K562 (cell line): Measurements from ENCODE around the gene SLC22A23. TPM values are rescaled to one million over a fixed set of nuclear protein-coding genes. Genes with fewer than 3 reads are reported as not detected.

Source experiments
- ATAC-seq: fragments of 200-7000 bp; cut with Tn5 transposase; 3 replicates; pipeline ENCODE4 v1.9.1; 2020; ENCODE audit warnings: moderate library complexity
- BruUV-seq: library from RNA; stranded (reverse); fragments of 400-500 nt; replicated peaks from 2 replicates; lab custom pipeline; 2021; lab: Mats Ljungman, UMichigan
- CTCF ChIA-PET: fragments of 300-600 bp; formaldehyde crosslinking; extraction: SDS; loops from one replicate; lab custom pipeline; 2021; ENCODE audit warnings: low intra/inter-chr PET ratio; lab: Yijun Ruan, JAX
- POLR2A ChIA-PET: fragments of 300-600, 350-650 bp; sonication (Branson Sonifier 250); formaldehyde crosslinking; extraction: SDS; loops from one replicate; lab custom pipeline; 2021; ENCODE audit warnings: antibody characterized with exemption, inconsistent platforms; lab: Yijun Ruan, JAX
- DNase-seq, 4 experiments: peaks; one replicate each; pipeline versions ENCODE4 v3.0.0 to v3.0.0-alpha.2; 2011 to 2018; ENCODE audit warnings: low spot score in 3 of 4, mixed read lengths in 3 of 4; ENCODE audit errors: extremely low read depth in 1 of 4
- FAIRE-seq: peaks from 2 replicates; lab custom pipeline; 2011; peaks lifted over from hg19 to GRCh38; lab: Jason Lieb, UNC
- H2AFZ ChIP-seq: 2 replicates; pipeline ENCODE4 v1.6.0; 2011; ENCODE audit warnings: low read depth, low read length, control low read depth, inconsistent platforms
- H3K27ac ChIP-seq: fragments of 200-600 bp; 3 replicates; pipeline ENCODE4 v1.8.0; 2011; ENCODE audit warnings: low read depth, mild to moderate bottlenecking, control low read depth, inconsistent platforms, low read length, moderate library complexity, mixed read lengths; ENCODE audit errors: extremely low read depth
- H3K27me3 ChIP-seq, 2 experiments: fragments of 300-600 bp in 1 of 2; 2 replicates in 1 of 2; 3 replicates in 1 of 2; pipeline versions ENCODE4 v1.6.0 to v1.8.0; 2011; ENCODE audit warnings: inconsistent platforms in 2 of 2, low read length in 2 of 2, mild to moderate bottlenecking in 1 of 2, mixed read lengths in 1 of 2, moderate library complexity in 1 of 2; ENCODE audit not compliant: control insufficient read depth in 2 of 2, insufficient read depth in 2 of 2
- H3K36me3 ChIP-seq: fragments of 300-600 bp; 3 replicates; pipeline ENCODE4 v1.8.0; 2011; ENCODE audit warnings: mild to moderate bottlenecking, low read length, inconsistent platforms; ENCODE audit not compliant: control insufficient read depth, insufficient read depth
- H3K4me1 ChIP-seq, 2 experiments: fragments of 200-600 bp in 1 of 2; replicated peaks in 1 of 2; 2 replicates in 1 of 2; 3 replicates in 1 of 2; pipeline versions ENCODE4 v1.5.1 to v1.8.0; 2011; ENCODE audit warnings: inconsistent platforms in 2 of 2, low read length in 2 of 2, mild to moderate bottlenecking in 1 of 2, mixed read lengths in 1 of 2, moderate library complexity in 1 of 2; ENCODE audit not compliant: control insufficient read depth in 2 of 2, insufficient read depth in 2 of 2
- H3K4me2 ChIP-seq: 2 replicates; pipeline ENCODE4 v1.6.1; 2011; ENCODE audit warnings: low read length, control low read depth, inconsistent platforms, mixed read lengths; ENCODE audit not compliant: insufficient read depth
- H3K4me3 ChIP-seq: fragments of 200-600 bp; sonication (generic), shearing (Covaris generic); 2 replicates; pipeline ENCODE4 v1.5.1; 2016; ENCODE audit warnings: control low read depth, inconsistent platforms
- H3K79me2 ChIP-seq: fragments of 200-600 bp; 3 replicates; pipeline ENCODE4 v1.8.0; 2011; ENCODE audit warnings: low read length, inconsistent platforms; ENCODE audit not compliant: control insufficient read depth, insufficient read depth
- H3K9ac ChIP-seq, 2 experiments: 2 replicates each; pipeline versions ENCODE4 v1.6.0 to v1.6.1; 2011; ENCODE audit warnings: low read depth in 2 of 2, low read length in 2 of 2, control low read depth in 1 of 2, inconsistent platforms in 1 of 2, mild to moderate bottlenecking in 1 of 2, mixed read lengths in 1 of 2; ENCODE audit not compliant: insufficient read depth in 1 of 2
- H3K9me1 ChIP-seq: one replicate; pipeline ENCODE4 v1.6.0; 2011; ENCODE audit warnings: inconsistent platforms, mild to moderate bottlenecking, low read length, moderate library complexity; ENCODE audit not compliant: control insufficient read depth, insufficient read depth
- H3K9me3 ChIP-seq: replicated peaks from 2 replicates; pipeline ENCODE4 v1.5.1; 2011; ENCODE audit warnings: low read depth, low read length, inconsistent platforms; ENCODE audit not compliant: control insufficient read depth, insufficient read depth
- H4K20me1 ChIP-seq: replicated peaks from 2 replicates; pipeline ENCODE4 v1.6.1; 2011; ENCODE audit warnings: low read length, inconsistent platforms, mixed read lengths; ENCODE audit not compliant: control insufficient read depth, insufficient read depth
- CBFA2T3 ChIP-seq: fragments of 450-650 bp; IDR thresholded peaks from 2 replicates; pipeline ENCODE4 v1.6.1; 2017
- DMBX1 ChIP-seq: fragments of 250-450 bp; sonication (Bioruptor Pico); IDR thresholded peaks from 2 replicates; pipeline ENCODE4 v1.8.0; 2022; ENCODE audit warnings: inconsistent platforms, mild to moderate bottlenecking, moderate library complexity, borderline replicate concordance
- GATA2 ChIP-seq: sonication (generic); formaldehyde crosslinking; IDR thresholded peaks from 2 replicates; pipeline ENCODE4 v1.4.0; 2020; ENCODE audit warnings: mild to moderate bottlenecking, missing genetic modification reagents
- NCOA6 ChIP-seq: fragments of 450-650 bp; IDR thresholded peaks from 2 replicates; pipeline ENCODE4 v1.6.1; 2017; ENCODE audit warnings: mild to moderate bottlenecking
- SIRT6 ChIP-seq: IDR thresholded peaks from one replicate; pipeline ENCODE4 v1.6.1; 2012; ENCODE audit warnings: low read depth, mild to moderate bottlenecking, control low read depth, inconsistent platforms, low read length, moderate library complexity
- YBX1 ChIP-seq: fragments of 450-650 bp; IDR thresholded peaks from 2 replicates; pipeline ENCODE4 v1.7.1; 2016; ENCODE audit warnings: mild to moderate bottlenecking
- ZC3H11A ChIP-seq: IDR thresholded peaks from 2 replicates; pipeline ENCODE4 v1.6.1; 2012; ENCODE audit warnings: low read depth, low read length, improper control_type of control experiment
- ZNF408 ChIP-seq: fragments of 250-450 bp; sonication (Bioruptor Pico); IDR thresholded peaks from 2 replicates; pipeline ENCODE4 v1.4.0; 2020; ENCODE audit warnings: low read depth, mild to moderate bottlenecking, moderate library complexity
- ZNF639 ChIP-seq, 2 experiments: fragments of 200-800 bp in 1 of 2; sonication (Bioruptor generic) in 1 of 2; sonication (generic) in 1 of 2; formaldehyde crosslinking in 1 of 2; IDR thresholded peaks in 1 of 2; conservative IDR thresholded peaks in 1 of 2; 2 replicates each; pipeline versions ENCODE4 v1.5.0 to v1.6.1; 2016 to 2020; ENCODE audit warnings: missing compliant biosample characterization in 1 of 2, missing genetic modification characterization in 1 of 2, missing genetic modification reagents in 1 of 2
- ZNF717 ChIP-seq: fragments of 250-450 bp; sonication (Bioruptor Pico); IDR thresholded peaks from 2 replicates; pipeline ENCODE4 v1.5.0; 2021
- WGBS: fragments of 100-300 bp; shearing (Covaris generic); methylation state at CpG from one replicate; pipeline ENCODE4 v1.1.6; 2016; ENCODE audit warnings: low coverage, mixed read lengths; ENCODE audit not compliant: insufficient coverage; ENCODE audit errors: missing lambda C conversion rate; 5-methylcytosine and 5-hydroxymethylcytosine counted together
- in situ Hi-C: fragments of 300-500 bp; cut with MboI; formaldehyde crosslinking; loops from 4 replicates; pipeline ENCODE4 v1.15.0; 2018; ENCODE audit warnings: inconsistent platforms, mixed read lengths
- intact Hi-C: fragments of 100-400 bp; cut with micrococcal nuclease; formaldehyde crosslinking; loops from 2 replicates; pipeline ENCODE4 v1.14.2; 2022
- polyA plus RNA-seq, 8 experiments: library from polyadenylated mRNA; depleted of rRNA in 4 of 8; stranded (reverse) in 5 of 8; unstranded in 3 of 8; fragments of >200 nt; fragmentation: Nextera tagmentation in 2 of 8; fragmentation: Illumina TruSeq in 1 of 8; extraction: Ambion mirVana in 2 of 8; extraction: Trizol in 1 of 8; gene quantifications; 2 replicates each; pipeline versions ENCODE4 v1.2.1 to v1.2.3, GENCODE V29; 2011 to 2014; ENCODE audit warnings: inconsistent platforms in 1 of 8, missing spikeins in 1 of 8
- total RNA-seq, 7 experiments: library from RNA; depleted of rRNA in 6 of 7; stranded (reverse); fragments of >200 nt in 6 of 7; fragmentation: Illumina TruSeq in 2 of 7; extraction: Trizol in 2 of 7; gene quantifications; 2 replicates each; pipeline versions ENCODE4 v1.2.1 to v1.2.3, GENCODE V29; 2011 to 2021; ENCODE audit warnings: low replicate concordance in 1 of 7

SLC22A23 gene
- total and polyA plus RNA-seq, 9 of the 15 experiments (the other 6 are each of a cell fraction or from before 2014, with no cell fraction given) = 0.30 to 8.7 (median 2.5) TPM

- Histone ChIP-seq H3K9me3 (no peaks in the 10 kb centered on the region), H3K9ac (no peak overlapping the region), H4K20me1 (no peaks in the 10 kb centered on the region), H3K27ac (no peak overlapping the region), H3K4me2 (no peak overlapping the region), H3K9me1 (no peaks in the 10 kb centered on the region), H3K36me3 (no peaks in the 10 kb centered on the region), H3K4me3 (no peak overlapping the region), H3K79me2 (no peaks in the 10 kb centered on the region), H3K27me3 (no peaks in the 10 kb centered on the region), H2AFZ (no peak overlapping the region), H3K4me1 (peaks cover 14 to 25% of the 10 kb centered on the region in 2 experiments)
- TF ChIP-seq DMBX1 (CRISPR knock-in tag) = no peak
- no peak for TF ChIP-seq SIRT6
- no peak for TF ChIP-seq YBX1
- no peak for TF ChIP-seq GATA2 (CRISPR knock-in tag)
- TF ChIP-seq CBFA2T3 = no peak
- no peak for TF ChIP-seq ZC3H11A
- TF ChIP-seq ZNF408 (CRISPR knock-in tag) = no peak
- no peak for TF ChIP-seq ZNF639 (CRISPR knock-in tag; conservative IDR thresholded peaks at IDR 0.05 in 1 of 2, IDR thresholded peaks at IDR 0.05 in 1 of 2)
- TF ChIP-seq NCOA6 = no peak
- no peak for TF ChIP-seq ZNF717 (CRISPR knock-in tag)
- FAIRE-seq (no peak), ATAC-seq (no peak), DNase-seq (no peak)
- in situ Hi-C loops (no loop called here), intact Hi-C loops (loop anchor here (5.0 kb wide), 1 partner anchor 47 kb away; no protein-coding TSS in a partner anchor)
- BruUV-seq = no TSS peak
- 64% methylated on average over 8 of the region's 8 CpGs for WGBS
- ChIA-PET POLR2A (interaction anchor here (1.5 to 1.7 kb wide), 2 partner anchors 9 to 10 kb away, joined by 3 to 6 read pairs; no protein-coding TSS in a partner anchor), CTCF (no interaction called here)
Measured at GRCh38 chr6:3334555-3334954, 122.3 kb downstream of the SLC22A23 start.
